Measurements from ENCODE around the gene PMF1.

The PMF1 gene

GRCh38 chr1:156251527-156251926 lies 38.7 kb downstream of the PMF1 start:
- peaks cover 70% of the 10 kb centered on the region for H3K36me3 ChIP-seq (ENCODE audit: insufficient read depth, low read length)
- no peak overlapping the region for H3K4me3 ChIP-seq (ENCODE audit: low read length)
- no peak overlapping the region for H3K27ac ChIP-seq (ENCODE audit: low read depth, low read length)
- H3K4me1 ChIP-seq (ENCODE audit: insufficient read depth, low read length): peaks cover 6% of the 10 kb centered on the region
- H3K9ac ChIP-seq (ENCODE audit: low read depth, low read length): no peak overlapping the region
- WGBS: 82% methylated on average over 3 of the region's 3 CpGs
- no peaks in the 10 kb centered on the region for H3K27me3 ChIP-seq (ENCODE audit: insufficient read depth, low read length)
- H3K9me3 ChIP-seq (ENCODE audit: insufficient read depth, low read depth, low read length): no peaks in the 10 kb centered on the region

GRCh38 chr1:156253634-156254033 lies 40.8 kb downstream of the PMF1 start:
- Histone ChIP-seq H3K9me3 (ENCODE audit: insufficient read depth, low read depth, low read length) (no peaks in the 10 kb centered on the region), H3K4me1 (ENCODE audit: insufficient read depth, low read length) (no peaks in the 10 kb centered on the region), H3K27ac (ENCODE audit: low read depth, low read length) (no peak overlapping the region), H3K27me3 (ENCODE audit: insufficient read depth, low read length) (no peaks in the 10 kb centered on the region), H3K9ac (ENCODE audit: low read depth, low read length) (no peak overlapping the region), H3K4me3 (ENCODE audit: low read length) (no peak overlapping the region), H3K36me3 (ENCODE audit: insufficient read depth, low read length) (peaks cover 89% of the 10 kb centered on the region)
- 97% methylated on average over 3 of the region's 3 CpGs for WGBS

GRCh38 chr1:156257711-156258110 lies 44.9 kb downstream of the PMF1 start:
- H3K36me3 ChIP-seq (ENCODE audit: insufficient read depth, low read length): peaks cover 87% of the 10 kb centered on the region
- no peak overlapping the region for H3K27ac ChIP-seq (ENCODE audit: low read depth, low read length)

GRCh38 chr1:156258859-156259258 lies 46.1 kb downstream of the PMF1 start:
- Histone ChIP-seq H3K9me3 (ENCODE audit: insufficient read depth, low read depth, low read length) (no peaks in the 10 kb centered on the region), H3K9ac (ENCODE audit: low read depth, low read length) (no peak overlapping the region), H3K27ac (ENCODE audit: low read depth, low read length) (no peak overlapping the region), H3K4me3 (ENCODE audit: low read length) (no peak overlapping the region), H3K4me1 (ENCODE audit: insufficient read depth, low read length) (no peaks in the 10 kb centered on the region), H3K27me3 (ENCODE audit: insufficient read depth, low read length) (no peaks in the 10 kb centered on the region), H3K36me3 (ENCODE audit: insufficient read depth, low read length) (peaks cover 87% of the 10 kb centered on the region)
- 95% methylated on average over 8 of the region's 8 CpGs for WGBS

More at GRCh38 chr1:156257711-156258110, 44.9 kb downstream of the PMF1 start:
- no peak overlapping the region for H3K9ac ChIP-seq (ENCODE audit: low read depth, low read length)
- H3K9me3 ChIP-seq (ENCODE audit: insufficient read depth, low read depth, low read length): no peaks in the 10 kb centered on the region
- H3K4me1 ChIP-seq (ENCODE audit: insufficient read depth, low read length): no peaks in the 10 kb centered on the region
- WGBS: 98% methylated on average over 2 of the region's 2 CpGs
- H3K27me3 ChIP-seq (ENCODE audit: insufficient read depth, low read length): no peaks in the 10 kb centered on the region
- no peak overlapping the region for H3K4me3 ChIP-seq (ENCODE audit: low read length)

- Histone ChIP-seq H3K36me3 (ENCODE audit: insufficient read depth, low read length) (peaks cover 87% of the 10 kb centered on the region), H3K9ac (ENCODE audit: low read depth, low read length) (no peak overlapping the region), H3K4me3 (ENCODE audit: low read length) (no peak overlapping the region), H3K27ac (ENCODE audit: low read depth, low read length) (no peak overlapping the region), H3K4me1 (ENCODE audit: insufficient read depth, low read length) (no peaks in the 10 kb centered on the region), H3K9me3 (ENCODE audit: insufficient read depth, low read depth, low read length) (no peaks in the 10 kb centered on the region), H3K27me3 (ENCODE audit: insufficient read depth, low read length) (no peaks in the 10 kb centered on the region)
- WGBS: 95% methylated on average over 3 of the region's 3 CpGs
These were observed 47.0 kb downstream of the PMF1 start for GRCh38 chr1:156259805-156260204.

GRCh38 chr1:156260896-156261295 lies 48.1 kb downstream of the PMF1 start:
- Histone ChIP-seq H3K4me3 (ENCODE audit: low read length) (no peak overlapping the region), H3K27me3 (ENCODE audit: insufficient read depth, low read length) (no peaks in the 10 kb centered on the region), H3K27ac (ENCODE audit: low read depth, low read length) (no peak overlapping the region), H3K4me1 (ENCODE audit: insufficient read depth, low read length) (no peaks in the 10 kb centered on the region), H3K9me3 (ENCODE audit: insufficient read depth, low read depth, low read length) (no peaks in the 10 kb centered on the region), H3K36me3 (ENCODE audit: insufficient read depth, low read length) (peaks cover 93% of the 10 kb centered on the region), H3K9ac (ENCODE audit: low read depth, low read length) (no peak overlapping the region)
- WGBS: 97% methylated on average over 1 of the region's 2 CpGs

- no peaks in the 10 kb centered on the region for H3K4me1 ChIP-seq (ENCODE audit: insufficient read depth, low read length)
- no peak overlapping the region for H3K9ac ChIP-seq (ENCODE audit: low read depth, low read length)
- H3K36me3 ChIP-seq (ENCODE audit: insufficient read depth, low read length): peaks cover 95% of the 10 kb centered on the region
- H3K27ac ChIP-seq (ENCODE audit: low read depth, low read length): no peak overlapping the region
- 97% methylated on average over 9 of the region's 9 CpGs for WGBS
- H3K27me3 ChIP-seq (ENCODE audit: insufficient read depth, low read length): no peaks in the 10 kb centered on the region
- H3K4me3 ChIP-seq (ENCODE audit: low read length): no peak overlapping the region
- no peaks in the 10 kb centered on the region for H3K9me3 ChIP-seq (ENCODE audit: insufficient read depth, low read depth, low read length)
These were observed 49.9 kb downstream of the PMF1 start for GRCh38 chr1:156262461-156263287.

- H3K9me3 ChIP-seq (ENCODE audit: insufficient read depth, low read depth, low read length): no peaks in the 10 kb centered on the region
- H3K27ac ChIP-seq (ENCODE audit: low read depth, low read length): no peak overlapping the region
- no peaks in the 10 kb centered on the region for H3K4me1 ChIP-seq (ENCODE audit: insufficient read depth, low read length)
- no peak overlapping the region for H3K4me3 ChIP-seq (ENCODE audit: low read length)
- H3K27me3 ChIP-seq (ENCODE audit: insufficient read depth, low read length): no peaks in the 10 kb centered on the region
- 97% methylated on average over 9 of the region's 9 CpGs for WGBS
- H3K9ac ChIP-seq (ENCODE audit: low read depth, low read length): no peak overlapping the region
- H3K36me3 ChIP-seq (ENCODE audit: insufficient read depth, low read length): peaks cover 95% of the 10 kb centered on the region
These were observed 50.5 kb downstream of the PMF1 start for GRCh38 chr1:156263288-156263655.

GRCh38 chr1:156266051-156266450 lies 53.2 kb downstream of the PMF1 start:
- H3K27ac ChIP-seq (ENCODE audit: low read depth, low read length): no peak overlapping the region
- no peaks in the 10 kb centered on the region for H3K27me3 ChIP-seq (ENCODE audit: insufficient read depth, low read length)
- no peak overlapping the region for H3K9ac ChIP-seq (ENCODE audit: low read depth, low read length)
- H3K36me3 ChIP-seq (ENCODE audit: insufficient read depth, low read length): peaks cover 92% of the 10 kb centered on the region
- H3K4me3 ChIP-seq (ENCODE audit: low read length): no peak overlapping the region
- H3K9me3 ChIP-seq (ENCODE audit: insufficient read depth, low read depth, low read length): no peaks in the 10 kb centered on the region
- 94% methylated on average over 13 of the region's 13 CpGs for WGBS
- H3K4me1 ChIP-seq (ENCODE audit: insufficient read depth, low read length): no peaks in the 10 kb centered on the region

GRCh38 chr1:156268336-156268735 lies 55.5 kb downstream of the PMF1 start:
- Histone ChIP-seq H3K36me3 (ENCODE audit: insufficient read depth, low read length) (peaks cover 95% of the 10 kb centered on the region), H3K4me1 (ENCODE audit: insufficient read depth, low read length) (no peaks in the 10 kb centered on the region), H3K27me3 (ENCODE audit: insufficient read depth, low read length) (no peaks in the 10 kb centered on the region), H3K4me3 (ENCODE audit: low read length) (no peak overlapping the region), H3K27ac (ENCODE audit: low read depth, low read length) (no peak overlapping the region), H3K9me3 (ENCODE audit: insufficient read depth, low read depth, low read length) (no peaks in the 10 kb centered on the region), H3K9ac (ENCODE audit: low read depth, low read length) (no peak overlapping the region)
- WGBS: 97% methylated on average over 4 of the region's 4 CpGs

GRCh38 chr1:156270314-156270713 lies 57.5 kb downstream of the PMF1 start:
- Histone ChIP-seq H3K27me3 (ENCODE audit: insufficient read depth, low read length) (no peaks in the 10 kb centered on the region), H3K27ac (ENCODE audit: low read depth, low read length) (no peak overlapping the region), H3K4me3 (ENCODE audit: low read length) (no peak overlapping the region), H3K4me1 (ENCODE audit: insufficient read depth, low read length) (no peaks in the 10 kb centered on the region), H3K36me3 (ENCODE audit: insufficient read depth, low read length) (peaks cover 97% of the 10 kb centered on the region), H3K9ac (ENCODE audit: low read depth, low read length) (no peak overlapping the region), H3K9me3 (ENCODE audit: insufficient read depth, low read depth, low read length) (no peaks in the 10 kb centered on the region)
- 95% methylated on average over 3 of the region's 3 CpGs for WGBS

GRCh38 chr1:156276532-156276931 lies 63.7 kb downstream of the PMF1 start:
- Histone ChIP-seq H3K27me3 (ENCODE audit: insufficient read depth, low read length) (no peaks in the 10 kb centered on the region), H3K4me1 (ENCODE audit: insufficient read depth, low read length) (peaks cover 7% of the 10 kb centered on the region; the same call in 1 of the 2 replicates), H3K36me3 (ENCODE audit: insufficient read depth, low read length) (peaks cover 92% of the 10 kb centered on the region), H3K9ac (ENCODE audit: low read depth, low read length) (no peak overlapping the region), H3K4me3 (ENCODE audit: low read length) (no peak overlapping the region), H3K27ac (ENCODE audit: low read depth, low read length) (no peak overlapping the region), H3K9me3 (ENCODE audit: insufficient read depth, low read depth, low read length) (no peaks in the 10 kb centered on the region)
